HepG2 (cell line): ENCODE results near the gene FOXR1. TPM values are rescaled to one million over a fixed set of nuclear protein-coding genes. Genes with fewer than 3 reads are reported as not detected.

Source experiments
- CBX2 ChIP-seq, 2 experiments: fragments of 200-600 bp in 1 of 2; sonication (generic); formaldehyde crosslinking in 1 of 2; IDR thresholded peaks; 2 replicates each; pipeline versions ENCODE4 v1.7.0 to v1.8.1; 2018 to 2022; ENCODE audit warnings: low read depth in 2 of 2, low read length in 1 of 2, mild to moderate bottlenecking in 1 of 2, missing genetic modification reagents in 1 of 2
- DPF2 ChIP-seq: sonication (generic); formaldehyde crosslinking; IDR thresholded peaks from 2 replicates; pipeline ENCODE4 v1.4.0; 2020; ENCODE audit warnings: mild to moderate bottlenecking, low read depth, missing genetic modification reagents, borderline replicate concordance
- HDAC1 ChIP-seq: sonication (generic); formaldehyde crosslinking; IDR thresholded peaks from 2 replicates; pipeline ENCODE4 v1.5.1; 2020; ENCODE audit warnings: mild to moderate bottlenecking, missing genetic modification reagents
- HDAC6 ChIP-seq: fragments of 200-600 bp; sonication (generic); IDR thresholded peaks from 2 replicates; pipeline ENCODE4 v1.7.0; 2017; ENCODE audit warnings: mild to moderate bottlenecking, antibody characterized with exemption, low read length, low read depth
- IKZF4 ChIP-seq: sonication (generic); formaldehyde crosslinking; IDR thresholded peaks from 2 replicates; pipeline ENCODE4 v1.5.1; 2020; ENCODE audit warnings: borderline replicate concordance, mild to moderate bottlenecking, low read depth, missing genetic modification reagents; ENCODE audit errors: not compliant biosample characterization
- KLF13 ChIP-seq: sonication (generic); formaldehyde crosslinking; IDR thresholded peaks from 2 replicates; pipeline ENCODE4 v1.4.0; 2020; ENCODE audit warnings: mild to moderate bottlenecking, missing genetic modification reagents
- NFYB ChIP-seq: sonication (generic); formaldehyde crosslinking; IDR thresholded peaks from 2 replicates; pipeline ENCODE4 v1.4.0; 2020; ENCODE audit warnings: missing genetic modification reagents
- REL ChIP-seq: sonication (generic); formaldehyde crosslinking; conservative IDR thresholded peaks from 2 replicates; pipeline ENCODE4 v1.8.0; 2022; ENCODE audit warnings: mild to moderate bottlenecking, missing genetic modification reagents, moderate library complexity
- SNAI1 ChIP-seq: sonication (generic); formaldehyde crosslinking; IDR thresholded peaks from 2 replicates; pipeline ENCODE4 v1.5.0; 2020; ENCODE audit warnings: mild to moderate bottlenecking, missing genetic modification reagents, borderline replicate concordance
- YEATS4 ChIP-seq: sonication (generic); formaldehyde crosslinking; IDR thresholded peaks from 2 replicates; pipeline ENCODE4 v1.4.0; 2020; ENCODE audit warnings: missing genetic modification reagents, borderline replicate concordance
- ZMAT3 ChIP-seq: sonication (generic); formaldehyde crosslinking; conservative IDR thresholded peaks from 2 replicates; pipeline ENCODE4 v1.7.0; 2021; ENCODE audit warnings: missing genetic modification reagents
- ZNF580 ChIP-seq: IDR thresholded peaks from 2 replicates; pipeline ENCODE4 v1.6.1; 2016; ENCODE audit warnings: low read depth, borderline replicate concordance
- ZNF782 ChIP-seq: sonication (generic); formaldehyde crosslinking; IDR thresholded peaks from 2 replicates; pipeline ENCODE4 v1.4.0; 2020; ENCODE audit warnings: missing genetic modification reagents, mild to moderate bottlenecking, borderline replicate concordance
- polyA plus RNA-seq, 8 experiments: library from polyadenylated mRNA; depleted of rRNA in 3 of 8; stranded (reverse) in 7 of 8; unstranded in 1 of 8; fragments of >200 nt; fragmentation: Illumina TruSeq in 4 of 8; extraction: Trizol in 4 of 8; gene quantifications; 2 replicates each; pipeline versions ENCODE4 v1.2.1 to v1.2.3, GENCODE V29; 2011 to 2016; ENCODE audit warnings: low read depth in 4 of 8, missing spikeins in 1 of 8, mixed read lengths in 1 of 8; ENCODE audit not compliant: insufficient read depth in 1 of 8
- total RNA-seq, 5 experiments: library from RNA; depleted of rRNA; stranded (reverse); fragments of >200 nt; fragmentation: Illumina TruSeq; extraction: Trizol; gene quantifications; 2 replicates each; pipeline ENCODE4 v1.2.3, GENCODE V29; 2016; ENCODE audit warnings: low read depth in 1 of 5
- TF ChIP-seq, protein P1 (sequence below): sonication (generic); formaldehyde crosslinking; IDR thresholded peaks from 2 replicates; pipeline ENCODE4 v1.8.0; 2022; ENCODE audit warnings: missing genetic modification reagents, mild to moderate bottlenecking, inconsistent platforms, borderline replicate concordance
- TF ChIP-seq, protein P2 (sequence below): IDR thresholded peaks from 2 replicates; pipeline ENCODE4 v1.4.0; 2020; ENCODE audit warnings: mild to moderate bottlenecking, missing genetic modification reagents
- TF ChIP-seq, protein P3 (sequence below): sonication (generic); formaldehyde crosslinking; IDR thresholded peaks from 2 replicates; pipeline ENCODE4 v1.5.1; 2020; ENCODE audit warnings: missing genetic modification reagents, mild to moderate bottlenecking, borderline replicate concordance
- TF ChIP-seq, protein P4 (sequence below): sonication (generic); formaldehyde crosslinking; conservative IDR thresholded peaks from 2 replicates; pipeline ENCODE4 v1.8.1; 2023; ENCODE audit warnings: missing genetic modification reagents

The FOXR1 gene
- total and polyA plus RNA-seq, 2 of the 13 experiments (the other 11 are each of a cell fraction or from before 2014, with no cell fraction given), result not detected

DNA sequence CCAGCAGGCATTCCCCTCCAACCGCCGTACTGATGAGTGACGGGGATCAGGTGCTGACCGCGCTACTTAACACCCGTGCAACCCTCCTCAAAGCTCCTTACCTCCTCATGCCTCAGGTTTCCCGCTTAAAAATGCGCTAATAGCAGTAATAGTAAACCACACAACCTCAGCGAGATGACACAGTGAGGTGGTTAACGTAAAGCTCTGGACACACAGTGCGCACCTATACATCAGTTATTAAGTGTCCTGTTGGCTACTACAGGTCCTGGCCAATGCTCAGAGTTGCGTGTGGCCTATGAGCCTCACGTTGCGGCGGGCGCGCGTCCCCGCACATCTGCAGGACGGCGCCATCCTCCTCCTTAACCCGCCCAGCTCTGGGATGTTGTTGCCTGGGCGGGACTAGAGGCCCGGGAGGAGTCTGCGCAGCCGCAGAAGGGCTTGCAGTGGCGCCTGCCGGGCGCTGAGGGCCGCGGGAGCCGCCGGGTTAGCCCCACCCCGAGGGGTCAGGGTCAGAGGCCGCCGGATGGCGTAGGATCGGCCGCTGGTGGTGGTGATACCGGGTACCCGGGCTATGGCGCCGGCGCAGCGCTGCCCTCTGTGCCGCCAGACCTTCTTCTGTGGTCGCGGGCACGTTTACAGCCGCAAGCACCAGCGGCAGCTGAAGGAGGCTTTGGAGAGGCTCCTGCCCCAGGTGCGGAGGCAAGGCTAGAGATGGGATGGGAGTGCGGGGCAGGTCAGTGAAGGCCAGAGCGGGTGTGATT lies 26.2 kb downstream of the FOXR1 start, which contains the start of gene CENATAC (continued):
- TF ChIP-seq, protein P1, sequence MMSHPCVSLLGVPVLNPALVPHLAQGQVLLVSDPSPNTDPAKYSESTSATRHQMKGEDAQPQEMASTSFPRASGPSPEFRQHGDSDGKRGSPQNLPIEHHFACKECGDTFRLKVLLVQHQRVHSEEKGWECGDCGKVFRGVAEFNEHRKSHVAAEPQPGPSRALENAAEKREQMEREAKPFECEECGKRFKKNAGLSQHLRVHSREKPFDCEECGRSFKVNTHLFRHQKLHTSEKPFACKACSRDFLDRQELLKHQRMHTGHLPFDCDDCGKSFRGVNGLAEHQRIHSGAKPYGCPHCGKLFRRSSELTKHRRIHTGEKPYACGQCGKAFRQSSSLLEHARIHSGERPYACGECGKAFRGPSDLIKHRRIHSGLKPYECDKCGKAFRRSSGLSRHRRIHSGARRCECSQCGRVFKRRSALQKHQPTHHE (CRISPR knock-in tag), result 0 out of 2 replicates have a peak, but pooled peaks have one; percentile 28
- TF ChIP-seq ZNF580 (CRISPR knock-in tag) (peak; percentile 55; the same call in 1 of the 2 replicates), DPF2 (CRISPR knock-in tag) (no peak), ZMAT3 (CRISPR knock-in tag) (peak; percentile 81; the same call in 1 of the 2 replicates), HDAC6 (no peak), YEATS4 (CRISPR knock-in tag) (peak; percentile 65; the same call in 1 of the 2 replicates), KLF13 (CRISPR knock-in tag) (no peak), NFYB (CRISPR knock-in tag) (peak; percentile 44; the same call in 1 of the 2 replicates), IKZF4 (CRISPR knock-in tag) (peak; percentile 50), CBX2 (IDR thresholded peaks at IDR 0.05; ENCODE audit: low read depth, low read length) (no peak), CBX2 (CRISPR knock-in tag; IDR thresholded peaks at IDR 0.05; ENCODE audit: low read depth) (no peak), REL (CRISPR knock-in tag) (peak; percentile 89; the same call in 1 of the 2 replicates), HDAC1 (CRISPR knock-in tag) (peak; percentile 87), ZNF782 (CRISPR knock-in tag) (0 out of 2 replicates have a peak, but pooled peaks have one; percentile 20), SNAI1 (CRISPR knock-in tag) (no peak)
- TF ChIP-seq, protein P2, sequence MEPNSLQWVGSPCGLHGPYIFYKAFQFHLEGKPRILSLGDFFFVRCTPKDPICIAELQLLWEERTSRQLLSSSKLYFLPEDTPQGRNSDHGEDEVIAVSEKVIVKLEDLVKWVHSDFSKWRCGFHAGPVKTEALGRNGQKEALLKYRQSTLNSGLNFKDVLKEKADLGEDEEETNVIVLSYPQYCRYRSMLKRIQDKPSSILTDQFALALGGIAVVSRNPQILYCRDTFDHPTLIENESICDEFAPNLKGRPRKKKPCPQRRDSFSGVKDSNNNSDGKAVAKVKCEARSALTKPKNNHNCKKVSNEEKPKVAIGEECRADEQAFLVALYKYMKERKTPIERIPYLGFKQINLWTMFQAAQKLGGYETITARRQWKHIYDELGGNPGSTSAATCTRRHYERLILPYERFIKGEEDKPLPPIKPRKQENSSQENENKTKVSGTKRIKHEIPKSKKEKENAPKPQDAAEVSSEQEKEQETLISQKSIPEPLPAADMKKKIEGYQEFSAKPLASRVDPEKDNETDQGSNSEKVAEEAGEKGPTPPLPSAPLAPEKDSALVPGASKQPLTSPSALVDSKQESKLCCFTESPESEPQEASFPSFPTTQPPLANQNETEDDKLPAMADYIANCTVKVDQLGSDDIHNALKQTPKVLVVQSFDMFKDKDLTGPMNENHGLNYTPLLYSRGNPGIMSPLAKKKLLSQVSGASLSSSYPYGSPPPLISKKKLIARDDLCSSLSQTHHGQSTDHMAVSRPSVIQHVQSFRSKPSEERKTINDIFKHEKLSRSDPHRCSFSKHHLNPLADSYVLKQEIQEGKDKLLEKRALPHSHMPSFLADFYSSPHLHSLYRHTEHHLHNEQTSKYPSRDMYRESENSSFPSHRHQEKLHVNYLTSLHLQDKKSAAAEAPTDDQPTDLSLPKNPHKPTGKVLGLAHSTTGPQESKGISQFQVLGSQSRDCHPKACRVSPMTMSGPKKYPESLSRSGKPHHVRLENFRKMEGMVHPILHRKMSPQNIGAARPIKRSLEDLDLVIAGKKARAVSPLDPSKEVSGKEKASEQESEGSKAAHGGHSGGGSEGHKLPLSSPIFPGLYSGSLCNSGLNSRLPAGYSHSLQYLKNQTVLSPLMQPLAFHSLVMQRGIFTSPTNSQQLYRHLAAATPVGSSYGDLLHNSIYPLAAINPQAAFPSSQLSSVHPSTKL (CRISPR knock-in tag), result no peak
- TF ChIP-seq, protein P3, sequence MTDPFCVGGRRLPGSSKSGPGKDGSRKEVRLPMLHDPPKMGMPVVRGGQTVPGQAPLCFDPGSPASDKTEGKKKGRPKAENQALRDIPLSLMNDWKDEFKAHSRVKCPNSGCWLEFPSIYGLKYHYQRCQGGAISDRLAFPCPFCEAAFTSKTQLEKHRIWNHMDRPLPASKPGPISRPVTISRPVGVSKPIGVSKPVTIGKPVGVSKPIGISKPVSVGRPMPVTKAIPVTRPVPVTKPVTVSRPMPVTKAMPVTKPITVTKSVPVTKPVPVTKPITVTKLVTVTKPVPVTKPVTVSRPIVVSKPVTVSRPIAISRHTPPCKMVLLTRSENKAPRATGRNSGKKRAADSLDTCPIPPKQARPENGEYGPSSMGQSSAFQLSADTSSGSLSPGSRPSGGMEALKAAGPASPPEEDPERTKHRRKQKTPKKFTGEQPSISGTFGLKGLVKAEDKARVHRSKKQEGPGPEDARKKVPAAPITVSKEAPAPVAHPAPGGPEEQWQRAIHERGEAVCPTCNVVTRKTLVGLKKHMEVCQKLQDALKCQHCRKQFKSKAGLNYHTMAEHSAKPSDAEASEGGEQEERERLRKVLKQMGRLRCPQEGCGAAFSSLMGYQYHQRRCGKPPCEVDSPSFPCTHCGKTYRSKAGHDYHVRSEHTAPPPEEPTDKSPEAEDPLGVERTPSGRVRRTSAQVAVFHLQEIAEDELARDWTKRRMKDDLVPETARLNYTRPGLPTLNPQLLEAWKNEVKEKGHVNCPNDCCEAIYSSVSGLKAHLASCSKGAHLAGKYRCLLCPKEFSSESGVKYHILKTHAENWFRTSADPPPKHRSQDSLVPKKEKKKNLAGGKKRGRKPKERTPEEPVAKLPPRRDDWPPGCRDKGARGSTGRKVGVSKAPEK (CRISPR knock-in tag), result no peak
- TF ChIP-seq, protein P4, sequence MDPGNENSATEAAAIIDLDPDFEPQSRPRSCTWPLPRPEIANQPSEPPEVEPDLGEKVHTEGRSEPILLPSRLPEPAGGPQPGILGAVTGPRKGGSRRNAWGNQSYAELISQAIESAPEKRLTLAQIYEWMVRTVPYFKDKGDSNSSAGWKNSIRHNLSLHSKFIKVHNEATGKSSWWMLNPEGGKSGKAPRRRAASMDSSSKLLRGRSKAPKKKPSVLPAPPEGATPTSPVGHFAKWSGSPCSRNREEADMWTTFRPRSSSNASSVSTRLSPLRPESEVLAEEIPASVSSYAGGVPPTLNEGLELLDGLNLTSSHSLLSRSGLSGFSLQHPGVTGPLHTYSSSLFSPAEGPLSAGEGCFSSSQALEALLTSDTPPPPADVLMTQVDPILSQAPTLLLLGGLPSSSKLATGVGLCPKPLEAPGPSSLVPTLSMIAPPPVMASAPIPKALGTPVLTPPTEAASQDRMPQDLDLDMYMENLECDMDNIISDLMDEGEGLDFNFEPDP (CRISPR knock-in tag), result no peak
